ENCODE measurements around the gene ERLIN1.

The ERLIN1 gene

DNA sequence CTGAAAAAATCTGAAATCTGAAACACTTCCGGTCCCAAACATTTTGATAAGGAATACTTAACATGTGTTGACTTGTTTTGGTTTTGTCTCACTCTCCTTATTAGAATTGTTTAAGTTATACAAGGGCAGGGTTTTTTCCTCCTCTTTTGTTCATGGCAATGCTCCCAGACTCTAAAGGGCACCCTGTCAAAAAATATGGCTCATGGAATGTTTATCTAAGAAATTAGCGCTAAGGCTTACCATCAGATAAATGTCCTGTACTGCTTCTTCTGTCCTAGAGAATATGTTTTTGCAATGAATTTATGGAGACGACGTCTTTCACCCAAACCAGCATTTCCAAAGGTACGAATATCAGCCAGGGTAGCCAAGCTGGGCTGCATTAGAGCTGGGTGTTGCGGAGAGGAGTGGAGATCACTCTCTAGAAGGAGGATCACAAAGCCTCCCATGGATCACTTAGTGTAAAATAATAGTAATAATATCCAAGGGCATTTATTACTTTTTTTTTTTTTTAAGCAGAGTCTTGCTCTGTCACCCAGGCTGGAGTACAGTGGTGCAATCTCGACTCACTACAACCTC lies 46.8 kb downstream of the ERLIN1 start:
- H3K9me3 ChIP-seq (ENCODE audit: control insufficient read depth, insufficient read depth, low read depth, low read length), result no peaks in the 10 kb centered on the region
- TF ChIP-seq, protein P1, sequence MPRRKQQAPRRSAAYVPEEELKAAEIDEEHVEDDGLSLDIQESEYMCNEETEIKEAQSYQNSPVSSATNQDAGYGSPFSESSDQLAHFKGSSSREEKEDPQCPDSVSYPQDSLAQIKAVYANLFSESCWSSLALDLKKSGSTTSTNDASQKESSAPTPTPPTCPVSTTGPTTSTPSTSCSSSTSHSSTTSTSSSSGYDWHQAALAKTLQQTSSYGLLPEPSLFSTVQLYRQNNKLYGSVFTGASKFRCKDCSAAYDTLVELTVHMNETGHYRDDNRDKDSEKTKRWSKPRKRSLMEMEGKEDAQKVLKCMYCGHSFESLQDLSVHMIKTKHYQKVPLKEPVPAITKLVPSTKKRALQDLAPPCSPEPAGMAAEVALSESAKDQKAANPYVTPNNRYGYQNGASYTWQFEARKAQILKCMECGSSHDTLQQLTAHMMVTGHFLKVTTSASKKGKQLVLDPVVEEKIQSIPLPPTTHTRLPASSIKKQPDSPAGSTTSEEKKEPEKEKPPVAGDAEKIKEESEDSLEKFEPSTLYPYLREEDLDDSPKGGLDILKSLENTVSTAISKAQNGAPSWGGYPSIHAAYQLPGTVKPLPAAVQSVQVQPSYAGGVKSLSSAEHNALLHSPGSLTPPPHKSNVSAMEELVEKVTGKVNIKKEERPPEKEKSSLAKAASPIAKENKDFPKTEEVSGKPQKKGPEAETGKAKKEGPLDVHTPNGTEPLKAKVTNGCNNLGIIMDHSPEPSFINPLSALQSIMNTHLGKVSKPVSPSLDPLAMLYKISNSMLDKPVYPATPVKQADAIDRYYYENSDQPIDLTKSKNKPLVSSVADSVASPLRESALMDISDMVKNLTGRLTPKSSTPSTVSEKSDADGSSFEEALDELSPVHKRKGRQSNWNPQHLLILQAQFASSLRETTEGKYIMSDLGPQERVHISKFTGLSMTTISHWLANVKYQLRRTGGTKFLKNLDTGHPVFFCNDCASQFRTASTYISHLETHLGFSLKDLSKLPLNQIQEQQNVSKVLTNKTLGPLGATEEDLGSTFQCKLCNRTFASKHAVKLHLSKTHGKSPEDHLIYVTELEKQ (tag by site-specific recombination; IDR thresholded peaks at IDR 0.05; ENCODE audit: borderline replicate concordance), result no peak
- TF ChIP-seq TRIM28 (IDR thresholded peaks at IDR 0.05; ENCODE audit: borderline replicate concordance, low read length) (no peak), KLF1 (tag by site-specific recombination; IDR thresholded peaks at IDR 0.05) (no peak), ZNF132 (tag by site-specific recombination; IDR thresholded peaks at IDR 0.05; ENCODE audit: borderline replicate concordance) (no peak), ZNF175 (tag by site-specific recombination; IDR thresholded peaks at IDR 0.05) (no peak), ZNF341 (tag by site-specific recombination; IDR thresholded peaks at IDR 0.05; ENCODE audit: low read depth) (no peak), ZNF626 (tag by site-specific recombination; IDR thresholded peaks at IDR 0.05) (no peak), KLF10 (tag by site-specific recombination; IDR thresholded peaks at IDR 0.05) (no peak), MYNN (tag by site-specific recombination; IDR thresholded peaks at IDR 0.05; ENCODE audit: borderline replicate concordance) (no peak)
- TF ChIP-seq, protein P2, sequence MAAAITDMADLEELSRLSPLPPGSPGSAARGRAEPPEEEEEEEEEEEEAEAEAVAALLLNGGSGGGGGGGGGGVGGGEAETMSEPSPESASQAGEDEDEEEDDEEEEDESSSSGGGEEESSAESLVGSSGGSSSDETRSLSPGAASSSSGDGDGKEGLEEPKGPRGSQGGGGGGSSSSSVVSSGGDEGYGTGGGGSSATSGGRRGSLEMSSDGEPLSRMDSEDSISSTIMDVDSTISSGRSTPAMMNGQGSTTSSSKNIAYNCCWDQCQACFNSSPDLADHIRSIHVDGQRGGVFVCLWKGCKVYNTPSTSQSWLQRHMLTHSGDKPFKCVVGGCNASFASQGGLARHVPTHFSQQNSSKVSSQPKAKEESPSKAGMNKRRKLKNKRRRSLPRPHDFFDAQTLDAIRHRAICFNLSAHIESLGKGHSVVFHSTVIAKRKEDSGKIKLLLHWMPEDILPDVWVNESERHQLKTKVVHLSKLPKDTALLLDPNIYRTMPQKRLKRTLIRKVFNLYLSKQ (tag by site-specific recombination; IDR thresholded peaks at IDR 0.05; ENCODE audit: borderline replicate concordance), result no peak
- TF ChIP-seq, protein P3, sequence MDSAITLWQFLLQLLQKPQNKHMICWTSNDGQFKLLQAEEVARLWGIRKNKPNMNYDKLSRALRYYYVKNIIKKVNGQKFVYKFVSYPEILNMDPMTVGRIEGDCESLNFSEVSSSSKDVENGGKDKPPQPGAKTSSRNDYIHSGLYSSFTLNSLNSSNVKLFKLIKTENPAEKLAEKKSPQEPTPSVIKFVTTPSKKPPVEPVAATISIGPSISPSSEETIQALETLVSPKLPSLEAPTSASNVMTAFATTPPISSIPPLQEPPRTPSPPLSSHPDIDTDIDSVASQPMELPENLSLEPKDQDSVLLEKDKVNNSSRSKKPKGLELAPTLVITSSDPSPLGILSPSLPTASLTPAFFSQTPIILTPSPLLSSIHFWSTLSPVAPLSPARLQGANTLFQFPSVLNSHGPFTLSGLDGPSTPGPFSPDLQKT (IDR thresholded peaks at IDR 0.05; ENCODE audit: borderline replicate concordance, low read depth, low read length), result no peak
- TF ChIP-seq, protein P4, sequence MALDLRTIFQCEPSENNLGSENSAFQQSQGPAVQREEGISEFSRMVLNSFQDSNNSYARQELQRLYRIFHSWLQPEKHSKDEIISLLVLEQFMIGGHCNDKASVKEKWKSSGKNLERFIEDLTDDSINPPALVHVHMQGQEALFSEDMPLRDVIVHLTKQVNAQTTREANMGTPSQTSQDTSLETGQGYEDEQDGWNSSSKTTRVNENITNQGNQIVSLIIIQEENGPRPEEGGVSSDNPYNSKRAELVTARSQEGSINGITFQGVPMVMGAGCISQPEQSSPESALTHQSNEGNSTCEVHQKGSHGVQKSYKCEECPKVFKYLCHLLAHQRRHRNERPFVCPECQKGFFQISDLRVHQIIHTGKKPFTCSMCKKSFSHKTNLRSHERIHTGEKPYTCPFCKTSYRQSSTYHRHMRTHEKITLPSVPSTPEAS (tag by site-specific recombination; IDR thresholded peaks at IDR 0.05), result no peak
- TF ChIP-seq, protein P5, sequence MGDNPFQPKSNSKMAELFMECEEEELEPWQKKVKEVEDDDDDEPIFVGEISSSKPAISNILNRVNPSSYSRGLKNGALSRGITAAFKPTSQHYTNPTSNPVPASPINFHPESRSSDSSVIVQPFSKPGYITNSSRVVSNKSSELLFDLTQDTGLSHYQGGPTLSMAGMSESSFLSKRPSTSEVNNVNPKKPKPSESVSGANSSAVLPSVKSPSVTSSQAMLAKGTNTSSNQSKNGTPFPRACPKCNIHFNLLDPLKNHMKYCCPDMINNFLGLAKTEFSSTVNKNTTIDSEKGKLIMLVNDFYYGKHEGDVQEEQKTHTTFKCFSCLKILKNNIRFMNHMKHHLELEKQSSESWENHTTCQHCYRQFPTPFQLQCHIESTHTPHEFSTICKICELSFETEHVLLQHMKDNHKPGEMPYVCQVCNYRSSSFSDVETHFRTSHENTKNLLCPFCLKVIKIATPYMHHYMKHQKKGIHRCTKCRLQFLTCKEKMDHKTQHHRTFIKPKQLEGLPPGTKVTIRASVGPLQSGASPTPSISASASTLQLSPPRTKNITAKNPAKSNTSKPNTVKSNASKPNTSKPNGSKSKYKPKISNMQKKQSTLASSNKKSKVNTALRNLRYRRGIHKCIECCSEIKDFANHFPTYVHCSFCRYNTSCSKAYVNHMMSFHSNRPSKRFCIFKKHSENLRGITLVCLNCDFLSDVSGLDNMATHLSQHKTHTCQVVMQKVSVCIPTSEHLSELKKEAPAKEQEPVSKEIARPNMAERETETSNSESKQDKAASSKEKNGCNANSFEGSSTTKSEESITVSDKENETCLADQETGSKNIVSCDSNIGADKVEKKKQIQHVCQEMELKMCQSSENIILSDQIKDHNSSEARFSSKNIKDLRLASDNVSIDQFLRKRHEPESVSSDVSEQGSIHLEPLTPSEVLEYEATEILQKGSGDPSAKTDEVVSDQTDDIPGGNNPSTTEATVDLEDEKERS (tag by site-specific recombination; IDR thresholded peaks at IDR 0.05), result no peak
- ChIA-PET CTCF (no interaction called here), POLR2A (no interaction called here)
- H3K4me3 ChIP-seq (ENCODE audit: low read depth, low read length), result no peak overlapping the region
- H3K36me3 ChIP-seq (ENCODE audit: control insufficient read depth in 2 of 2, insufficient read depth in 1 of 2, low read length in 2 of 2), result no peaks in the 10 kb centered on the region
- no peak overlapping the region for H3K27ac ChIP-seq (ENCODE audit: extremely low read depth, low read depth, low read length)
- no peaks in the 10 kb centered on the region for H3K4me1 ChIP-seq (ENCODE audit: control insufficient read depth, insufficient read depth, low read length)

DNA sequence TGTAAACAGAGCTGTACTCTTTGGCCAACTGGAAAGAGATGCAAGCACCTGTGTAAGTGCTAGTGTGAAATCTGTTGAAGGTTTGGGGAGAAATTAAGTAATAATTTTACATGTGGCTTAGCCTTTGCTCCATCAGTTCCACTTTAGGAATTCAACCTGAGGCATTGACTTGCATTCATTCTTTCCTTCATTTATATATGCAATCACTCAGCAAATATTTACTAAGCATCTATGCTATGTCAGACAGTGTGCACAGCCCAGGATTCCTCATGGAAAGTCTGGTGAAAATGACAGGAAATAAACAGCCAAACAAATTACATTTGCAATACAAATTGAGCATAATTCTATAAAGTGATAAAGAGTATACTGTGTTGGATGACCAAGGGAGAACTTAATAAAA lies 50.3 kb downstream of the ERLIN1 start:
- Histone ChIP-seq H3K36me3 (ENCODE audit: control insufficient read depth in 2 of 2, insufficient read depth in 1 of 2, low read length in 2 of 2) (no peaks in the 10 kb centered on the region), H3K9me3 (ENCODE audit: control insufficient read depth, insufficient read depth, low read depth, low read length) (no peaks in the 10 kb centered on the region), H3K4me1 (ENCODE audit: control insufficient read depth, insufficient read depth, low read length) (no peaks in the 10 kb centered on the region), H3K4me3 (ENCODE audit: low read depth, low read length) (no peak overlapping the region), H3K27ac (ENCODE audit: extremely low read depth, low read depth, low read length) (no peak overlapping the region)
- ChIA-PET POLR2A (no interaction called here), CTCF (interaction anchor here (0.6 kb wide), 1 partner anchor 781 kb away, joined by 3 read pairs; no protein-coding TSS in a partner anchor)
- TF ChIP-seq ZNF530 (tag by site-specific recombination; IDR thresholded peaks at IDR 0.05; ENCODE audit: low read depth), result no peak
- TF ChIP-seq SP3 (tag by site-specific recombination; IDR thresholded peaks at IDR 0.05), result no peak
- no peak for TF ChIP-seq ZNF223 (tag by site-specific recombination; IDR thresholded peaks at IDR 0.05)
- TF ChIP-seq ZNF274 (IDR thresholded peaks at IDR 0.05; ENCODE audit: low read length), result no peak
- no peak for TF ChIP-seq ZNF274 (tag by site-specific recombination; IDR thresholded peaks at IDR 0.05; ENCODE audit: borderline replicate concordance)
- no peak for TF ChIP-seq ZNF48 (tag by site-specific recombination; IDR thresholded peaks at IDR 0.05)
- TF ChIP-seq, protein P6, sequence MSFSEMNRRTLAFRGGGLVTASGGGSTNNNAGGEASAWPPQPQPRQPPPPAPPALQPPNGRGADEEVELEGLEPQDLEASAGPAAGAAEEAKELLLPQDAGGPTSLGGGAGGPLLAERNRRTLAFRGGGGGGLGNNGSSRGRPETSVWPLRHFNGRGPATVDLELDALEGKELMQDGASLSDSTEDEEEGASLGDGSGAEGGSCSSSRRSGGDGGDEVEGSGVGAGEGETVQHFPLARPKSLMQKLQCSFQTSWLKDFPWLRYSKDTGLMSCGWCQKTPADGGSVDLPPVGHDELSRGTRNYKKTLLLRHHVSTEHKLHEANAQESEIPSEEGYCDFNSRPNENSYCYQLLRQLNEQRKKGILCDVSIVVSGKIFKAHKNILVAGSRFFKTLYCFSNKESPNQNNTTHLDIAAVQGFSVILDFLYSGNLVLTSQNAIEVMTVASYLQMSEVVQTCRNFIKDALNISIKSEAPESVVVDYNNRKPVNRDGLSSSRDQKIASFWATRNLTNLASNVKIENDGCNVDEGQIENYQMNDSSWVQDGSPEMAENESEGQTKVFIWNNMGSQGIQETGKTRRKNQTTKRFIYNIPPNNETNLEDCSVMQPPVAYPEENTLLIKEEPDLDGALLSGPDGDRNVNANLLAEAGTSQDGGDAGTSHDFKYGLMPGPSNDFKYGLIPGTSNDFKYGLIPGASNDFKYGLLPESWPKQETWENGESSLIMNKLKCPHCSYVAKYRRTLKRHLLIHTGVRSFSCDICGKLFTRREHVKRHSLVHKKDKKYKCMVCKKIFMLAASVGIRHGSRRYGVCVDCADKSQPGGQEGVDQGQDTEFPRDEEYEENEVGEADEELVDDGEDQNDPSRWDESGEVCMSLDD (tag by site-specific recombination; IDR thresholded peaks at IDR 0.05), result no peak
- no peak for TF ChIP-seq ZBTB7A (tag by site-specific recombination; IDR thresholded peaks at IDR 0.05; ENCODE audit: low read depth)
- no peak for TF ChIP-seq ZNF658 (tag by site-specific recombination; IDR thresholded peaks at IDR 0.05)

Data from HEK293 (cell line).